Measurements from ENCODE around the gene ATR. TPM values are rescaled to one million over a fixed set of nuclear protein-coding genes. Genes with fewer than 3 reads are reported as not detected.

Gene ATR
- polyA plus RNA-seq, 1 donor (not counting 4 experiments of a cell fraction or from before 2014, with no cell fraction given) = 30.8 TPM

- dilution Hi-C loops (cut with MboI; ENCODE audit: extremely low pct_ligation_motif_present, low sequenced_read_pairs) = no loop called here
- Histone ChIP-seq H3K27me3 (ENCODE audit: control insufficient read depth, extremely low read depth, insufficient read depth, low read length) (no peaks in the 10 kb centered on the region), H3K27ac (ENCODE audit: control insufficient read depth, insufficient read depth, low read length) (no peak overlapping the region), H3K9ac (ENCODE audit: control insufficient read depth, extremely low read depth, insufficient read depth, low read length) (no peak overlapping the region), H4K20me1 (ENCODE audit: control insufficient read depth, extremely low read depth, insufficient read depth, low read length) (no peaks in the 10 kb centered on the region), H3K4me1 (ENCODE audit: control insufficient read depth, extremely low read depth, insufficient read depth, low read length) (no peaks in the 10 kb centered on the region), H3K4me2 (ENCODE audit: control insufficient read depth, extremely low read depth, insufficient read depth, low read depth, low read length) (no peak overlapping the region), H3K9me3 (ENCODE audit: control insufficient read depth, low read depth, low read length) (no peaks in the 10 kb centered on the region), H3K79me2 (ENCODE audit: control insufficient read depth, insufficient read depth, low read length) (no peaks in the 10 kb centered on the region), H2AFZ (ENCODE audit: control insufficient read depth, low read length) (no peak overlapping the region), H3K36me3 (ENCODE audit: control insufficient read depth in 2 of 2, extremely low read depth in 1 of 2, insufficient read depth in 2 of 2, low read length in 2 of 2) (no peaks in the 10 kb centered on the region), H3K9me1 (ENCODE audit: control insufficient read depth, extremely low read depth, insufficient read depth, low read length) (no peaks in the 10 kb centered on the region), H3K4me3 (ENCODE audit: control insufficient read depth in 2 of 3, extremely low read depth in 1 of 3, insufficient read depth in 2 of 3, low read depth in 1 of 3, low read length in 3 of 3) (no peak overlapping the region)
- FAIRE-seq = no peak
- DNase-seq (ENCODE audit: low read depth, low spot score) = no peak
- TF ChIP-seq CTCF (optimal IDR thresholded peaks at IDR 0.05 in 1 of 3, IDR thresholded peaks at IDR 0.05 in 1 of 3, conservative IDR thresholded peaks at IDR 0.05 in 1 of 3; ENCODE audit: extremely low read depth in 1 of 3, insufficient read depth in 2 of 3, low read length in 3 of 3) (no peak), EZH2 (IDR thresholded peaks at IDR 0.05; ENCODE audit: low read length) (no peak)
Observed at GRCh38 chr3:142625153-142625440, 46.6 kb upstream of the ATR start.

GRCh38 chr3:142624341-142625152, 46.0 kb upstream of the ATR start:
- H3K9me1 ChIP-seq (ENCODE audit: control insufficient read depth, extremely low read depth, insufficient read depth, low read length) = no peaks in the 10 kb centered on the region
- TF ChIP-seq EZH2 (IDR thresholded peaks at IDR 0.05; ENCODE audit: low read length) (no peak), CTCF (optimal IDR thresholded peaks at IDR 0.05 in 1 of 3, IDR thresholded peaks at IDR 0.05 in 1 of 3, conservative IDR thresholded peaks at IDR 0.05 in 1 of 3; ENCODE audit: extremely low read depth in 1 of 3, insufficient read depth in 2 of 3, low read length in 3 of 3) (no peak)

More at GRCh38 chr3:142624341-142625152, 46.0 kb upstream of the ATR start:
- H3K9ac ChIP-seq (ENCODE audit: control insufficient read depth, extremely low read depth, insufficient read depth, low read length) = no peak overlapping the region
- H3K9me3 ChIP-seq (ENCODE audit: control insufficient read depth, low read depth, low read length) = no peaks in the 10 kb centered on the region
- DNase-seq (ENCODE audit: low read depth, low spot score) (no peak), FAIRE-seq (no peak)
- H3K36me3 ChIP-seq (ENCODE audit: control insufficient read depth in 2 of 2, extremely low read depth in 1 of 2, insufficient read depth in 2 of 2, low read length in 2 of 2) = no peaks in the 10 kb centered on the region
- no peak overlapping the region for H3K4me3 ChIP-seq (ENCODE audit: control insufficient read depth in 2 of 3, extremely low read depth in 1 of 3, insufficient read depth in 2 of 3, low read depth in 1 of 3, low read length in 3 of 3)
- no peak overlapping the region for H3K27ac ChIP-seq (ENCODE audit: control insufficient read depth, insufficient read depth, low read length)
- H2AFZ ChIP-seq (ENCODE audit: control insufficient read depth, low read length) = no peak overlapping the region
- H3K27me3 ChIP-seq (ENCODE audit: control insufficient read depth, extremely low read depth, insufficient read depth, low read length) = no peaks in the 10 kb centered on the region
- dilution Hi-C loops (cut with MboI; ENCODE audit: extremely low pct_ligation_motif_present, low sequenced_read_pairs) = no loop called here
- H3K79me2 ChIP-seq (ENCODE audit: control insufficient read depth, insufficient read depth, low read length) = no peaks in the 10 kb centered on the region
- no peak overlapping the region for H3K4me2 ChIP-seq (ENCODE audit: control insufficient read depth, extremely low read depth, insufficient read depth, low read depth, low read length)
- H3K4me1 ChIP-seq (ENCODE audit: control insufficient read depth, extremely low read depth, insufficient read depth, low read length) = peaks cover 3% of the 10 kb centered on the region
- H4K20me1 ChIP-seq (ENCODE audit: control insufficient read depth, extremely low read depth, insufficient read depth, low read length) = no peaks in the 10 kb centered on the region
